Mucosa of gallbladder (tissue), 1 donor: ENCODE measurements around the gene CREBRF. TPM values are rescaled to one million over a fixed set of nuclear protein-coding genes. Genes with fewer than 3 reads are reported as not detected.
"Not testable (repeated sequence)": the region's sequence is repeated elsewhere in the genome, so short reads cannot be mapped to it uniquely, and the experiment has no call there.

ENCODE experiments used
- DNase-seq: peaks from one replicate; pipeline ENCODE4 v3.0.0-alpha.2; 2020; ENCODE audit warnings: low spot score
- total RNA-seq: library from RNA; stranded (reverse); gene quantifications from one replicate; pipeline ENCODE4 v1.2.1, GENCODE V29; 2021
- donor health status: DM: no; HTN: no; CAD: no.

The CREBRF gene
- total RNA-seq, 1 donor from 2014 or later: 34.6 TPM

DNA sequence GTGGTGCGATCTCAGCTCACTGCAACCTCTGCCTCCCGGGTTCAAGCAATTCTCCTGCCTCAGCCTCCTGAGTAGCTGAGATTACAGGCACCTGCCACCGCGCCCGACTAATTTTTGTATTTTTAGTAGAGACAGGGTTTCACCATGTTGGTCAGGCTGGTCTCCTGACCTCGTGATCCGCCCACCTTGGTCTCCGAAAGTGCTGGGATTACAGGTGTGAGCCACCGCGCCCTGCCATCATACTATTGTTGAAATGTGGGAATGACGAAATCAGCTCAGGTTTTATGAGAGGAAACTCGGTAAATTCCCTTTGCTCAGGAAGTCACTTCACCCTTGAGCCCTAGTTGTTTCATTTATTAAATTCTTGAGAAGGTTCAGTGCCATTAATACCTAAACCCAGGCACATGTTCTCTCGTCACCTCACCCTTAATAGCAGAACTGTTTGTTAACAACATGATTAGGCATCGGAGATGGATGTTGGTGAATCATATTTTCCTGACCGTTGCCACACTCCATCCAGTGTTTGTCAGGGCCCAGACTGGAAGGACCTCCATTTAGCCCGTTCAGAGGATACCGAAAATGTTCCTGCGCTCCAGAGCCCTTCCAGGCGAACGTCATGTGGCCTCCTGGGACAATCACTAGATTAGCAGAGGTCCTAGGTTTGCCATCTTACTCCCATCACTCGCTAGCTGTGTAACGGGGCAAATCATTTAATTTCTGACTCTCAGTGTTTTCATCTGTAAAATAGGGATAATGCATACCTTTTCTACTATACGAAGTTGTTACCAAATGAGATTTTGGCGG, 20.0 kb upstream of the CREBRF start:
- DNase-seq: no peak

- DNase-seq: no peak
Measured at GRCh38 chr5:173039188-173039587, 17.0 kb upstream of the CREBRF start.

- no peak for DNase-seq
Measured at GRCh38 chr5:173039964-173040363, 16.2 kb upstream of the CREBRF start.

DNA sequence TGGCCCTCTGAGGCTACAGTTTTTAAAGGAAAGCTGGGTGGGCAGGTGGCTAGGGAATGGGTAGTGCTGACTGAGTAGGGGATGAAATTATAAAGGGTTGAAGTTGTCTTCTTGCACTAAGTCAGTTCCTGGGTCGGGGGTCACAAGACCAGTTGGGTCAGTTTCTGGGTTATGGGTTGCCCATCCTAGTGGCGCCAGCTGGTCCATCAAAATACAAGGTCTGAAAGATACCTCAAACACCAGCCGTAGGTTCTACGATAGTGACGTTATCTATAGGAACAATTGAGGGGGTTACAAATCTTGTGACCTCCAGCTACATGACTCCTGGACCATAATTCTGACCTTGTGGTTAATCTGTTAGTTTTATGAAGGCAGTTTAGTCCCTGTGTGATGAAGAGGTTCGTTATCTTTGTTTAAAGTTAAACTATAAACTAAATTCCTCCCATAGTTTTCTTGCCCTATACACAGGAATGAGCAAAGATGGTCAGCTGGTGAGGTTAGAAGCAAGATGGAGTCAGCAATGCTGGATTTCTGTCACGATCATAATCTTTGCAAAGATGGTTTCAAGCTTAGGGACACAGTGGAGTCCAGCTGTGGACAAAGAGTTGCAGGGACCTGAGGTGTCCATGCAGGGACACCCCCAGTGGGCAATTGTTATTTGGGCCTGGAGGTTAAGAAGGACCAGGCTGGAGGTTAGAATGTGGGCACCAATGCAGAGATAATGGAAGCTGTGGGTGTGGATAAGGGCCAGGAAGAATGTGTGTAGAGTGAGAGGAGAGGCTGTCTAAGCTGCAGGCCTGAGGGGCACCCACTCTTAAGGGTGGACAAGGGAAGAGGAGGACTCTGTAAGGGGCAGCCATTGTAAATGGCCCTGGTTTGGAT, 14.0 kb upstream of the CREBRF start:
- no peak for DNase-seq

GRCh38 chr5:173042763-173043107, 13.4 kb upstream of the CREBRF start:
- DNase-seq: no peak

DNA sequence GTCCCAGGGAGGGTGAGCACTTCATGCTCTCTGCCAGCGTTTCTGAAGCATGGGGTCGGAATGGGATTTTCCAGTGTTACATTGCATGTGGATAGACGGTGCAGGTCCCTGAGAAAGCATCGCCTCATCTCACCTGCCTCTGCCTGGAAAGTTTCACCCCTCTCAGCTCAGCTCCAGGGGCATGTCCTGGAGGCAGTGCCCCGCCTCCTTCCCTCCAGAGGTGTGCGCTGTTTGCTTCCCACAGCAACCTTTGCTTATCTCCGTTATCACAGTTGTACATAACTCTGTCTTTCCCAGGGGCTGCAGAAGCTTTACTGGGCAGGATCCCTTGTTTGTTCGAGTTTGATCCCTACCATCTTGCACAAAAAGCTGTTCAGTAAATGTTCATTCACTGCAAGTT, 10.7 kb upstream of the CREBRF start:
- DNase-seq: no peak

DNA sequence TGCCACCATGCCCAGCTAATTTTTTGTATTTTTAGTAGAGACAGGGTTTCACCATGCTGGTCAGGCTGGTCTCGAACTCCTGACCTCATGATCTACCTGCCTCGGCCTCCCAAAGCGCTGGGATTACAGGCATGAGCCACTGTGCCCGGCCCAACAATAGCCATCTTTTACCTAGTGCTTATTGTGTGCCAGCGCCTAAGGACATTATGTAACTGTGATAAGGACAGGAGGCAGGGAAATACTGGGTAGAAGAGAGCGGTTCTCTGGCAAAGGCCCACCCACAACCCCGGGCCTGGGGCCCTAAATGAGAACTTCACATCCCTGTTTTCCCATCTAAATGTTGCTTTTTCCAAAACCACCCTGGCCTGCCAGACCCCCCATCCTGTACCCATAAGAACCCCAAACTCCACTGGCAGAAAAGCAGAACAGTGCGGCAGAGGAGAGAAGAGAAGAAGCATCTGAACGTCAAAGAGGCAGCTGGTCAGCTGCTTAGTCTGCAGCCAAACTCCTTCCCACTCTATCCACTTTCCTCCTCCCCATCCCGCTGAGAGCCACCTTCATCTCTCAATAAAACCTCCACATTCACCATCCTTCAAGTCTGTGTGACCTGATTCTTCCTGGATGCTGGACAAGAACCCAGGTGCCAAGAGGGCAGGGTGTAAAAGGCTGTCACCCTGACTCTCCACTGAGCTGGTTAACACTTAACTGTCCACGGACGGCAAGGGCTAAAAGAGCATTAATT, 8.9 kb upstream of the CREBRF start:
- DNase-seq: not testable (repeated sequence)

GRCh38 chr5:173047838-173048105, 8.4 kb upstream of the CREBRF start:
- no peak for DNase-seq

DNA sequence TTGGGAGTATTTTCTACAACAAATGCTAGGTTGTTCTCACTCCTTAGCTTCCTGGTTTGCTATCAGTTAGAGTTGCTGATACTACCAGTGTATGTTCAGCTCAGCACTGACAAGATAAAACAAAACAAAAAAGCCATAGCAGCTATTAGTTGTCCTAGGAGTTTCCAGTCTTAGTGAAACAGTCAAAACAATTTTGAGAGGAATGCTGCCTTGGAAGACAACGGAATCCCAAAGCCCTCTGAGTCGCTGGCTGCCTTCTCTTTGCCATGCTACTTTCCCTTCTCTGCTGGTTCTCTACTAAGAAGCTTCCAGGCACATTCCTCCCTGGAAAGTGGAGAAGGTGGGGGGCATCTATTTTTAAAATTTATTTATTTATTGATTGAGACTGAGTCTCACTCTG, 5.4 kb upstream of the CREBRF start:
- DNase-seq: no peak

DNA sequence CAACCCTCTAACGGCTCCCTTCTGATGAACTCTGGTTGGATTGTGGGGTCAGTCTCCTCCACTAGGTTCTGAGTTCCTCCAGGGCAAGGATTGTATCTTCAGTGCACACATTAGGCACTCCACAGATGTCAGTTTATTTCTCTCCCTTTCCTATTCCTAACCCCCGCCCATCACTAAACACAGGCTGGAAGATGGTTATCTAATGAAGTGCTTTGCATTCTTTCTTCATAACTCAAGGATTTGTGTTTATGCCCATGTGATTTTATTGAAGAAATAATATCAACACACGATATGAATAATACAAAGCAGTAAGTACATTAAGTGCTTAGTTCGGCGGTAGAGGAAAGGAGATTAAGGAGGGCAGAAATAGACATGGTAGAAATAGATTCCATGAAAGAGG, 4.4 kb upstream of the CREBRF start:
- no peak for DNase-seq

- no peak for DNase-seq
Measured at GRCh38 chr5:173053041-173053440, 3.1 kb upstream of the CREBRF start.

DNA sequence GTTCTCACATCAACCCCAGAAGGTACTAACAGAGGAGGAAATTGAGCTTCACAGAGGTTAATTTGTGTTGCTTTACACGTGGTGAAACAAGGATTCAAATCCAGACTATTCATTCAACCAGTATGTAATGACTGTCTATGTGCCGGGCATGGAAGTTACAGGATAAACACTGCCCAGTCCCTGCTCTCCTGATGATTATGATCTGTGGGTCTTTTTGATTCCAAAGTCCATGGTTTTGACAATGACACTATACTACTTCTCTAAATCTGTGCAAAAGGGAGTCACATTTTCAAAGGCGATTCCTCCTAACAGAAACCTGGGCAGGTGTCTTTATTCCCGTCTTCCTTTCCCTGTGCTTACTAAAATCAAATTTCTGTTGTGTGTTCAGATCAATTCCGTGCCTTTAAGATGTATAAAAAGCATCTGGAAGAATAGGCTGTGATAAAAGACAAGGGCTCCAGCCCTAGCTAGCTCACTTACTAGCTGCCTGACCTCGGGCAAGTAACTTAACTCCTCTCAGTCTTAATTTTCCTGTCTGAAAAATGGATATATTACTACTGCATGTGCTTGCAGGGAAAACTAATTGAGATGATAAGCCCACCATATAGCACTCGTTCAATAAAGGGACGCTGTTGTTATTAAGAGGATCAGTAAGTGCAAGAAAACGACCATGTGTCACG, 970 bp upstream of the CREBRF start:
- DNase-seq: no peak

DNA sequence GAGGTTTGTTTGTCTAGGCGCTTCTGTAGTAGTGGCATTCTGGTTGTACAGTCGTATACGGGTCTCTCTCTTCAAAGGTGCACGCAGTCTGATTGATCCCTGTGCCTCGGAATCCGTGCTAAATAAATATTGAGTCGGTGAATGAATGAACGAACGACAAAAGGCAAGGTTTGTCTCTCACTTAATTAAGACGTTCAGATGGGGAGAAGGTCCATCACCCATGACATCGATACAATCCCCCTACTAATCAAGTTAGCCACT, 500 bp upstream of the CREBRF start:
- no peak for DNase-seq

DNA sequence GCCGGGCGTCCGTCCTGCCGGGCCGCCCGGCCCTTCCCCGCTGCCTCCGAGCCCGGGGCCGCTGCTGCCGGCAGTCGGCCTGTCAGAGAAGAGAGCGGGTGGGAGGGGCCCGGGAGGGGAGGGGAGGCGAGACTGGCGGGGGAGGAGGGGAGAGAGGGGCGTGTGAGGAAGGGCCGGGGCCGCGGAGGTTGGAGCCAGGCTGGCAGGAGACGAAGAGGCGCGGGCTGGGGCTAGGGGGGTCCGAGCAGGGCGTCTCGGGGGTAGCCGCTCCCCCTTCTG, 570 bp downstream of the CREBRF start:
- DNase-seq: no peak

DNA sequence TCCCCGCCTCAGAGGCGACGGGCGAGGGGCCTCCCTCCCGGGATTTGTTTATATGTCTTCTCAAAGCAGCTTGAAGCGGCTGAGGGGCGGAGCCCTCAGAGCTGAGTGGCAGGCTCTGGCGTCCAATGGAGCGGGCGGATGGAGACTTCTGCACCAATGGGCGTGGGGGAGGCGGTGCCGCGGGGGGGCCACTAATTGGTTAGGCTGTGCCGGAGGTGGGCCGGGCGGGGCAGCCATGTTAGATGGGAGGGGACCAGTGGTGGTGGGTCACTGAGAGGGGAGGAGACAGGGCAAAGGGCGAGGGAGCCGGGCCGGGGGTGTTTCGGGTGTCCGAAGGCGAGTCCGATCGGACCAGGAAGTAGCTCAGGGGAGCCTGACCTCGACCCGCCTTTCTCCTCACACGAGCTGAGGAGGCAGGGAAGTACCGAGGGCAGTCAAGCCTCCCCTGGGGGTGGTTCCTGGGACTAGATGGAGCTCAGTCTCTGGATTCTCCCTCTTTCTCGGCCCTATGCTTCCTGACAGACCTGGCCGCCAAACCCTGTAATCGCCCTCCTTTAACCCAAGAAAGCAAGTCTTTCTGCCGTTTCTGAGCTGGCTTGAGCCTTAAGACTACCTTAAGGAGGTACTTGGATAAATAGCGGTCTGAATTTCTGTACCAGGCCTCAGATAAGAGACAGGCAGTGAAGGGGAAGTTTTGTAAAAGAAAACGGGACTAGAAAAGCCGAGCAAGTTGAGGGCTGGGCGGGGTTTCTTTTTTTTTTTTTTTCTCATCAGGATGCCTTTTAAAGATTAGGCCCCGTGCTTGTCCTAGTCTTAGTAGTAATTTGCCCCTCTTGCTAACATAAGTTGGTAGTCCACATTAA, 1.1 kb downstream of the CREBRF start:
- peak; percentile 99 for DNase-seq

DNA sequence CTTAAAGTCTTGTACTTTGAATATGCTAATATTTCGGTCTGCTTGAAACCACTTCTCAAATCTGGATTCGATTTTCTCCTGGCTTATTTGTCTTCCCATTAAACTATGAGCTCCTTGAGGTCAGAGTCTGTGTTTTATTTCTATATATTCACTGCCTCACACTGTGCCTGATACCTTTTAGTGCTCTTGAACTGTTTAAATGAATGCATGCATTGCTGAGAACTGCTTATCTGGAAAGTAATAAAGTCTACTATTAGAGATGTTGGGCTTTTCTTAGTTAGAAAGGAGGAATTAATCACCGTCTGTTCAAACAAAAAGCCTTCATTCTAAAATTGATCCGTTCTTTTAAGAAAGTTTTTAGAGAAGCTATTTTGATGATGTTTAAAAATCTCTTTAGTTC, 6.0 kb downstream of the CREBRF start:
- DNase-seq: no peak

DNA sequence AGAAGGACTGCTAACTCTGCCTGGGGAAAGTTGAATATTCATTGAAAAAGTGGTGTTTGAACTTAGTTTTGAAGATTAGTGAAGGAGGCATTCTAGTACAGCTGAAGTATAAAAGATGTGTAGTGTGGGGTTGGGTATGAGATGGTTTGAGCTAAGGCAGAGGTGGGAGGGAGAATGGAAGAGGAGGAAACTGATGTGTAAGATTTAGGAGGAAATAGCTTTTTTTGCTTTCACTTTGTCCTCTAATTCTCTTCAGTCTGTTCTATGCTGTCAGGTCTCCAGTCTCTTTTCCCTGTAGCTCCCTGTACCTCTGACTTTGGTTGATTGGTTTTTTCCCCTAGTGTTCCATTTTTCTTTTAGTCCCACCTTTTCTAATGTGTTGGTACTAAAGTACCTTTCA, 9.0 kb downstream of the CREBRF start:
- DNase-seq: no peak

GRCh38 chr5:173069671-173070070, 13.5 kb downstream of the CREBRF start:
- DNase-seq: no peak

DNA sequence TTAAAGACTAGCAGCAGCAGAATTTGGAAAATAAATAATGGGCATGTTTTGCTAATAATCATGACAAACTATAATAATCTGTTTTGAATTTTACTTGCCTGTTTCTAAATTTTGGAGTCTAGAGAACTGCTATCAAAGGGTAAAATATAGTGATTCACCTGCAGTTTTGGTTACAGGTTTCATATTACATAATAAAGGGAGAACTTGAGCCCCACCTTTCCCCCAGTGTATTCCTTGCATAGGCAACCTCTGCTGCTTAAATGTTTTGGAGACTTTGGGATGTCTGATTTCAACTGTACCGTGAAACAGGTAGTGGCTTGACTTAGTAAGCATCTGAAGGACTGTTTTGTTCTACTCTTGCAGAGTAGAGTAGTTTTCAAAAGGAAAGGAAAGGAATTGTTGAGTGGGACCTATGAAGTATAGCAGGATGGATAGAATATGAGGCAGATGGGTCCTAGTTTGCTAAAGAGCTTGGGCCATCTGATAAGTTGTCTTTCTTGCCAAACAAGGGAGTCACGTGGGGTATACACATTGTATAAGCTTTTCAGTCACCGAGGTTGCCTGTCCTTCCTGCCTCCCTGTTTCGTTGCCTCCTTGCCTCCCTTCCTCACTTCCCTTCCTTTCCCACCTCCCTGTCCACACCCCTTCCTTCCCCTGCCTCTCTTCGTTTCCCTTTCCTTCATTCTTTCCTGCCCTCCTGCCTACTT, 19.1 kb downstream of the CREBRF start:
- no peak for DNase-seq

- DNase-seq: no peak
Measured at GRCh38 chr5:173075970-173076369, 19.8 kb downstream of the CREBRF start.

GRCh38 chr5:173076471-173076870, 20.3 kb downstream of the CREBRF start:
- DNase-seq: not testable (repeated sequence)
